Bronchial epithelial cell (primary cell): ENCODE measurements around the gene PLEKHM3. TPM values are rescaled to one million over a fixed set of nuclear protein-coding genes. Genes with fewer than 3 reads are reported as not detected.
A peak's percentile ranks its signal among the peaks of the same experiment; 100 is the strongest.
"Not testable (repeated sequence)": the region's sequence is repeated elsewhere in the genome, so short reads cannot be mapped to it uniquely, and the experiment has no call there.

Experiments used
- DNase-seq: peaks from one replicate; pipeline ENCODE4 v3.0.0-alpha.2; 2010; ENCODE audit warnings: low read depth
- FAIRE-seq: peaks from 2 replicates; lab custom pipeline; 2011; peaks lifted over from hg19 to GRCh38; lab: Jason Lieb, UNC
- H3K27me3 ChIP-seq: 2 replicates; pipeline ENCODE4 v1.5.1; 2011; ENCODE audit warnings: low read length; ENCODE audit not compliant: control insufficient read depth, insufficient read depth
- H3K36me3 ChIP-seq: 2 replicates; pipeline ENCODE4 v1.5.1; 2011; ENCODE audit warnings: low read length; ENCODE audit not compliant: control insufficient read depth, insufficient read depth
- H3K4me3 ChIP-seq: 2 replicates; pipeline ENCODE4 v1.5.1; 2011; ENCODE audit warnings: mild to moderate bottlenecking, low read depth, low read length, control low read depth
- total RNA-seq: library from RNA; depleted of rRNA; stranded (reverse); fragments of >200 nt; gene quantifications from 2 replicates; pipeline ENCODE4 v1.2.1, GENCODE V29; 2014
- TF ChIP-seq, protein P1 (sequence below): IDR thresholded peaks from 2 replicates; pipeline ENCODE4 v1.5.1; 2011; ENCODE audit warnings: mild to moderate bottlenecking, moderate library complexity, low read length, control low read depth, inconsistent platforms; ENCODE audit not compliant: insufficient read depth, severe bottlenecking

The PLEKHM3 gene
- total RNA-seq, 1 donor from 2014 or later = 9.5 TPM

DNA sequence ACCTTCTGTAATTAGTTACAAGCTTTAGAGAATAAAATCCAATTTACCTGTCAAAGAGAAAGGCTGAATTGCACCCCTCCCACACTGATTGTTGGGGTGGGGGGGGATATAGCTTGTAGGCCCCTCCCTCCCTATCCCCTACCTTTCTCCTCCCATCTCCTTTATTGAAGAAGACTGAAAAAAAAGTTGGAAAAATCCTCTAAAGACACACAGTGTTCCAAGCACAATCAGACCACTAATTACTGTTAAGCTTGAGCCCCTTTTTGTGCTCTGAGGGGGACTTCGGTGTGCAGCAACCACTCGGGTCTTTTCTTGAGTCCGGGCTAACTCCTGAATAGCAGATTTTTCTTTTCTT, 212.6 kb downstream of the PLEKHM3 start:
- TF ChIP-seq, protein P1, sequence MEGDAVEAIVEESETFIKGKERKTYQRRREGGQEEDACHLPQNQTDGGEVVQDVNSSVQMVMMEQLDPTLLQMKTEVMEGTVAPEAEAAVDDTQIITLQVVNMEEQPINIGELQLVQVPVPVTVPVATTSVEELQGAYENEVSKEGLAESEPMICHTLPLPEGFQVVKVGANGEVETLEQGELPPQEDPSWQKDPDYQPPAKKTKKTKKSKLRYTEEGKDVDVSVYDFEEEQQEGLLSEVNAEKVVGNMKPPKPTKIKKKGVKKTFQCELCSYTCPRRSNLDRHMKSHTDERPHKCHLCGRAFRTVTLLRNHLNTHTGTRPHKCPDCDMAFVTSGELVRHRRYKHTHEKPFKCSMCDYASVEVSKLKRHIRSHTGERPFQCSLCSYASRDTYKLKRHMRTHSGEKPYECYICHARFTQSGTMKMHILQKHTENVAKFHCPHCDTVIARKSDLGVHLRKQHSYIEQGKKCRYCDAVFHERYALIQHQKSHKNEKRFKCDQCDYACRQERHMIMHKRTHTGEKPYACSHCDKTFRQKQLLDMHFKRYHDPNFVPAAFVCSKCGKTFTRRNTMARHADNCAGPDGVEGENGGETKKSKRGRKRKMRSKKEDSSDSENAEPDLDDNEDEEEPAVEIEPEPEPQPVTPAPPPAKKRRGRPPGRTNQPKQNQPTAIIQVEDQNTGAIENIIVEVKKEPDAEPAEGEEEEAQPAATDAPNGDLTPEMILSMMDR = no peak
- Histone ChIP-seq H3K36me3 (no peaks in the 10 kb centered on the region), H3K27me3 (no peaks in the 10 kb centered on the region), H3K4me3 (no peak overlapping the region)
- no peak for FAIRE-seq
- DNase-seq = no peak

DNA sequence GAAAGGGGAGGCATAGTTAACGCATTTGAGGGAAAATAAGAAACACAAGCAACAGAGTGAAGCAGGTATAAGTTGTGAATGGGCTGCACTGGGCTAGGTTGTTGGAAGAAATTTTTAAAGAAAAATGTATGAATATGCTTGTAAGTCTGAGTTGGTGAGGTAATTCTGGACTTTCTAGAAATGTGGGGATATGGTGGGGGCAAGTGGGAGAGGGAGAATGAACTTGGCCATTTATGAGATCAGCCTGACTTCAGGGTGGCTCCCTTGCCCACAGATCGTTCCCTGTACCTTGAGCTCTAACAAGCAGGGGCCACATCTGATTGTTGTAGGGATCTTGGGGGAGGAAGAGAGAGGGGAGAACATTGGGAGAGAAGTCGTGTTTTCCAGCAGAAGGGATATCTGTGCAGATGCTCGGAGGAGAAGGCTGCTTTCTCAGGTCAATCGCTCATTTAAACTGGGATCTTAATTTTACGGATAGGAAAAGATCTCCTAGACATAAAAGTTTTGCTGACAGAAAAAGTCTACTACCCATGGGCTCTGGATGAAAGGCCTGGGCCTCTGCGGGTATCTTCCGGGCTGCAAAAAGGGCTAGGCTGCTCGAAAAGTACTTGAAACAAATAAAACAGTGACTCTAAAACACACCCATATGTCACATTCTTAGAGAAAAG, 213.1 kb downstream of the PLEKHM3 start:
- TF ChIP-seq, protein P1 = no peak
- H3K27me3 ChIP-seq = no peaks in the 10 kb centered on the region
- H3K4me3 ChIP-seq = no peak overlapping the region
- DNase-seq = no peak
- H3K36me3 ChIP-seq = no peaks in the 10 kb centered on the region
- FAIRE-seq = no peak

DNA sequence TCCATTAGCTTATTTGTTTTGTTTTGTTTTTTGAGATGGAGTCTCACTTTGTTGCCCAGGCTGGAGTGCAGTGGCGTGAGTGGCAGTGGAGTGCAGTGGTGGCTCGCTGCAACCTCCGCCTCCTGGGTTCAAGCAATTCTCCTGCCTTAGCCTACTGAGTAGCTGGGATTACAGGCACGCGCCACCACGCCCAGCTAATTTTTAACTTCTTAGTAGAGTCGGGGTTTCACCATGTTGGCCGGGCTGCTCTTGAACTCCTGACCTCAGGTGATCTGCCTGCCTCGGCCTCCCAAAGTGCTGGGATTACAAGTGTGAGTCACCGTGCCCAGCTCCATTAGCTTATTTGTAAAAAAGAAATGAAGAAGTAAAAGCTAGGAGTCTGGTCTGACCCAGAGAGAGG, 213.7 kb downstream of the PLEKHM3 start:
- not testable (repeated sequence) for FAIRE-seq, H3K27me3 ChIP-seq, H3K4me3 ChIP-seq, DNase-seq, H3K36me3 ChIP-seq

DNA sequence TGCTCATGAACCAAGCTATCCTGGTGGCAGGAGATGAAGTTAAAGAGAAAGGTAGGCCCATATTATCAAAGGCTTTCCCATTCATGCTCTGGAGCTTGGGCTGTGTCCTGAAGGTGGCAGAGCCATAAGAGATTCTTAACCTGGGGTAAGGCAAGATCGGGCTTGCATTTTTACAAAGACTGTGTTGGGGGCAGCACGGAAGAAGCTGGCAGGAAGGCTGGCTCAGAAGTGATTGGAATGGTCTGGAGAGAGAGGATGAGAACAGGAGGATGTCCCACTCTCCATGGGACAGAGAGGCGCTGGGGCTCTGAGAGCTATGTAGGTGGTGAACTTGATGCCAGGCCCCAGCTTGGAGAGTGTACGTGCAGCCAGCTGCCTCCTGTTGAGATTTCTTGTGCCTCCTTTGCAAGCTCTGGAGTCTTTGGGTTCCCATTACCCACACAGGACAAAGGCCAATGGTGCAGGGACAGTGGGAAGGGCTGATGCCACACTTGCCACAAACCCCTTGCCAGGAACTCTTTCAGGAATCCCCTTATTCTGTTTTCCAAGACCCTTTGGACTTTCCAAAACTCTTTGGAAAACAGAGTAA, 215.0 kb downstream of the PLEKHM3 start:
- DNase-seq (peak; percentile 47), FAIRE-seq (no peak)
- Histone ChIP-seq H3K36me3 (no peaks in the 10 kb centered on the region), H3K27me3 (no peaks in the 10 kb centered on the region), H3K4me3 (no peak overlapping the region)
- TF ChIP-seq, protein P1 = no peak

DNA sequence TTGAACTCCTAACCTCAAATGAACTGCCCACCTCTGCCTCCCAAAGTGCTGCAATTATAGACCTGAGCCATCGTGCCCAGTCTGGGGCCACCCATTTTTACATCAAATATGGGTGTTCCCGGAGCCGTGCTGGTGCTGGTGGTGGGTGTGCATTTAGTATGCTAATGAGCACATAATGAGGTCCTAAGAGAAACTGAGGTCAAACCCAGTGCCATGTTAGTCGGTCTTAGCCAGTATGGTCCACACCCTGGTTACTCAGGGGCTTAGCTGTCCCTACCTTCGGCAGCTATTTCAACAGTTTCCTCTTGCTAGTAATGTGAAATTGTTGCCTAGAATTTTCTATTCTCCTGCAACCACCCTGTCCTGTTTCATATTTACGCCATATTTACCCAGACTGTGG, 217.2 kb downstream of the PLEKHM3 start:
- no peaks in the 10 kb centered on the region for H3K27me3 ChIP-seq
- DNase-seq = no peak
- H3K4me3 ChIP-seq = no peak overlapping the region
- no peak for FAIRE-seq
- TF ChIP-seq, protein P1 = no peak
- H3K36me3 ChIP-seq = no peaks in the 10 kb centered on the region

DNA sequence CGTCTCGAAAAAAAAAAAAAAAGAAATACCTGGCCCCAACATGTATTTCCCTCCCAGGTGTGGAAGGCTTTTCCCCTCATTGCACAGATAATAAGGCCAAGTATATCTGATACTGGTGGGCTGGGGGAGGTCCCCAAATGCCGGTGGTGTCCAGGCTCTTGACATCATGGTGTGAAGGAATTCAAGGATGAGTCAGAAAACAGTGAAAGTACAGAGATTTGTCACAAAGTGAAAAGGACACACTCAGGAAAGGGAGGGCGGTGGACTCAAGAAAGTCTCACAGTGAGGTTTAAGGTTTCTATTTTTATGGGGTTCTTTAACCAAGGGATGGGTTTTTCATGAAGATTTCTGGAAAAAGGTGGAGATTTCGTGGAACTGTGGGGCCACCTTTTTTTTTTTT, 217.8 kb downstream of the PLEKHM3 start:
- TF ChIP-seq, protein P1 = no peak
- Histone ChIP-seq H3K4me3 (no peak overlapping the region), H3K36me3 (no peaks in the 10 kb centered on the region), H3K27me3 (no peaks in the 10 kb centered on the region)
- FAIRE-seq (no peak), DNase-seq (no peak)
